NCI-H2029 (cell line): ENCODE measurements around the gene ARID5B.

Experiments used
- DNase-seq: peaks from one replicate; lab custom pipeline; 2025; lab: John Stamatoyannopoulos, UW

Gene ARID5B

DNA sequence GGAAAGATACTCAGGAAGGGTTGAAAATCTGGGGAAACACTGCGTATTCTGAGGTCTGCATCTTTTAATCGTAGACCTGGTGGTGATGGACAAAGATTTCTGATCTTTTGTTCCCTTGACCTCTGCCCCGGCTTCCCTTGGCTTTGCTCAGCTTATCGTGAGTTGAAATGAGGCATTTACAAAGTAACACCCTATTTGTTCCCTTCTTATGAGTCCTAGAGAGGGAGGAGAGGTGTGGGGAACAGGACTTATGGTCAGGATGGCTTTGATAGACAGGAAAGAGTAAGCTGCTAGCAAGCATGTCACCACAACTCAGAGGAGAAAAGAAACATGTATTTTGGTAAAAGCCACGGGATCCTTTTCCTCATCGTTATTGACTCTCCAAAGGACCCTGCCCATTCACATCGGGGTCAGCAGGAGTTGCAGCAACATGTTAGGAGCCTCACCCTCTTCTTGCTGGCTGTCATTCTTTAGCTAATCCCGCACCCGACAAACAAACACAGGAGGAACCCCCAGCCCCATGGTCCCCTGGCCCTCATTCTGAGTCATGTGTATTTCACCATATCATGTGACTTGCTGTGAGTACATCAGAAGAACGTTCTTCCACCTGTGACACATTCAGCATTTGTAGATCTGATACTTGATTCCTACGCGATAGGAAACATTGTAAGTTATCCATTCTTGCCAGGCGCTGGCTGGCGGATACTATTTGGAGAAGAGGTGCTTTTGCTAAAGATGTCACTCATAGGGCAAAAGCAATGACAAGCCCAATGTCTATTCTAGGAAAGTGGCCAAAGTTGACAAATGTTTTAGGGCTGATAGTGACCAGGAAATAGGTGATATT is 197.0 kb downstream of the ARID5B start:
- peak; percentile 0 for DNase-seq

DNA sequence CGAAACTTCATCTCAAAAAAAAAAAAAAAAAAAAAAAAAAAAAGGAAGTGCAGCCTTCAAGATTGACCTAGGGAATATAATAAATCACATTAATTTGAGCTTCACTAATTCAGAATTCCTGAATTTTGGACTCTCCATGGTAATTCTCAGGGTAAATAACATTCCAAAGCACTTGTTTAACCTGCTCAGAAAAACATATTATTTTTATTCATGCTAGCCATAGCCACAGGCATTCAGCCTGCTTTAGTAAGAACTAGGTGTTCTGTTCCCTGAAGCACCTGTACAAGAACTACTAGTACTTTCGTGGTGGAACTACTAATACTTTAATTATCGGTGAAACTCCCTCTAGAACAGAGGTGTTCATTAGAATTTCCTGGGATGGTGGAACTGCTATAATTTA is 197.8 kb downstream of the ARID5B start:
- no peak for DNase-seq

DNA sequence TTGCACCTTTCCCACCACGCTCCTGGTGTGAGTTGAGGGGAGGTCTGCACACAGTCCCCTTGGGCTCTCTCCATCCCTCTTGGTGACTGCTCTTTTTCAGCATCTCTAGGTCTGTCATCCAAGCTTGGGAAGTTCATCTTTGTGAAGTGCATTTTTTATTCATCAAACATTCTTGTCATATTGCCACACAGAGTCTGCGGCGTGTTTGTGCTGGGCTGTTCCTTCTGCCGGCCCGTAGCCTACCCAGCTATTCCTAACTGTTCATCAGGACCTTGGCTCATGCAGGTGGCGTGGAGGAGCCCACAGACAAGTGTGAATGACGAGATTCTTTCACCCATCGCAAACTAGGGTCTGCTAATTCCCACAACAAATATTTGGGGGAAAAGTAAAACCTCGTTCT is 202.4 kb downstream of the ARID5B start:
- no peak for DNase-seq

DNA sequence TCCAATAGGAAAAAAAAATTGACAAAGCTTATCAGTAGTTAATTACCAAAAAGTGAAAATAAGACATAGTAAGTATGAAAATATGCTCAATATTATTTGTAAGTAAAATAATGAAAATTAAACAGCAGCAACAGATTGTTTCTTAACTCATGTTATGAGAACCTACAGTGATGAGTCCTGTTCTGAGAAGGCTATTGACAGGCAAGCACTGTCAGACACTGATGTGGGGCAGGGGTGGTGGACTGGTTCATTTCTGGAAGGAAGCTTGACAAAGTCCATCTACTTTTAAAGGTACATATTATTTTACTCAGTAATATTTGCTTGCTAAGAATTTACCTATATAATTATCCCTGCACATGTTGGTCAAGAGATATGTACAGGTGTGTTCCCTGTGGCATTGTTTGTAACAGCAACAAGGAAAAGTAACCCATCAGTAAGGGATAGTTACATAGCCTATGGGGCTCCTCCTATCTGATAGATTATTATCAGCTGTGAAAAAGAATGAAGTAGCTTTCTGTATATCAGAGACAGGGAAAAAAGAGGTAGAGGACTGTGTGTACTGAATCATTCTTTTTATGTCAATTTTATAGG is 205.5 kb downstream of the ARID5B start:
- no peak for DNase-seq

DNA sequence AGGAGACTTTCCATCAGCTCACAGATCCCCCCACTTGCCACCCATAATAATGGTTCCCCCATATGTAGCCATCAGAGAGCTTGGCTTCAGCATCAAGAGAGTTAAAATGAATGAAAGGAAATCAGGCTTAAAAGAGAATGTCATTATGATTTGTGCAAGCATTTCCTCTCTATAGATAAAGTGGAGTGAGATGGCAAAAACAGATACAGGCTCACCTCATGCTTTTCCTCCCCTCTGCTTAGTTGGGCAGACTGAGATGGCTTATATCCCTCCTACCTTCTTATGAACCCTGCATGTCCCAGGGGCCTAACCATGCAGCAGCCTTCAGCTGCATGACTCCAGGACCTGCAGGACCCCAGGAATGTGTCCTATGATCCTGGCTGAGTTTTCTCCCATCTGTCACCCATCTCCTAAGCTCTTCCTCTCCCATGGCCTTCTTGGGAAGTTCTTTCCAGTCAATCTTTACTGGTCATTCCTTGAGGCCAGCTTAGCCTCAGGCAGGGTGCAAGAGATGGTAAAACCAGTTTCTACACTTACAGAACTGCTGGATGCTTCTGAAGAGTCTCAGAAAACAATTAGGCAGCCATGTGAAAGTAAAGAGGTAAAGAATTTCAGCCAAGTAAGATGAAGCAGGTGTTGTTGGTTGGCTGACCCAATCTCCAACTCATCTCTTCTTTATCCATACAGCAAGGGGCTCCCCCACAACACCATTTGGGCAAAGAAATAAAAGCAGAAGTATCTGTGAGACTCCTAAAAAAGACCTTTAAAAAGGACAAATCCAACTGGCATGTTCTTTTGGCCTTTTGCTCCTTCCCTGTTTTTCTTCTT is 207.5 kb downstream of the ARID5B start:
- DNase-seq: no peak

DNA sequence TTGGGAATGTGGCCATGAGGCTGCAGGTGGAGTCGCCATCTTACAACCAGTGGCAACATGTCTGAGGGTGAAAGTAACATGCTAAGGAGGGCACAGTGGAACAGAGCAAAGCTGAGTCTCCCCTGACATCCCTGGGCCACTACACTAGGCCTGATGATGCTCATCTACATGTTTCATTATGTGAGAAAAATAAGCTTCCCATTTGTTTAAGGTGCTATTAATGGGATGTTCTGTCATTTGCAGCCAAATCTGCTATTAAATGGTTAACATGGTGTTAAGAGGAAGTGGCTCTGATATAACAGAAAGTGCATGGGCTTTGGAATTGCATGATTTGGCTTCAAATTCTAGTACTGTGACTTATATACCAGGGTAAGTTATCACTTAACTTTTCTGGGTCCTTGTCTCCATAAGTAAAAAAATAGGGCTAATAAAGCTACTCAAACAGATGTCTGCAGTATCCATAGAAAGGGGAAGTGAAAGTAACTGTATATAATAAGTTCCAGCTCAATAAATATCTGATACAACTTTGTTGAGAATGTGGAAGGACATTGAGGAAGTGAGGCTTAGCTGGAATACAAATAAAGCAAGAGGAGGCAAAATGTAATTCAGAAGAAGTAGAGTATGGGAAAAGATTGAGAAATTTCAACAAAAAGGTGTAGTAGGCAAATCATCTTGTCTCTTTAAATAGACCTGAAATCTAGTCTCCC is 208.2 kb downstream of the ARID5B start:
- no peak for DNase-seq

DNA sequence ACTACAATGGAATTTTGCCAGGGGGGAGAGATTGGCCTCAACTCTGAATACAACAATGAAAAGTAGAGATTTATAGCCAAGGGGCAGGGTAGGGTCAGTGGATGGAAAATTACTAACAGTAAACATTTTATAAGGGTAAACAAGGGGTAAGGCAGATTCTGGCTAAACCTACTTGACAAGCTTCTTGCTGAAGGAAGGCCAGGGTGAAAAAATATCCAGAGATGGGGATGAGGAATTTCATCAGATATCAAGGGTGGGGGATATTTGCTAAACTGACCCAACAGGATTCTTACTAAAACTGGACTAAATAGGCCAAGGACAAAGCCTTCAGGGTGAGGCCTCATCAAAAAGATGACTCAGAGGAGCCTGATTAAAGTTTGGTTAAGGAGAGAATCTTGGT is 210.8 kb downstream of the ARID5B start:
- no peak for DNase-seq

DNA sequence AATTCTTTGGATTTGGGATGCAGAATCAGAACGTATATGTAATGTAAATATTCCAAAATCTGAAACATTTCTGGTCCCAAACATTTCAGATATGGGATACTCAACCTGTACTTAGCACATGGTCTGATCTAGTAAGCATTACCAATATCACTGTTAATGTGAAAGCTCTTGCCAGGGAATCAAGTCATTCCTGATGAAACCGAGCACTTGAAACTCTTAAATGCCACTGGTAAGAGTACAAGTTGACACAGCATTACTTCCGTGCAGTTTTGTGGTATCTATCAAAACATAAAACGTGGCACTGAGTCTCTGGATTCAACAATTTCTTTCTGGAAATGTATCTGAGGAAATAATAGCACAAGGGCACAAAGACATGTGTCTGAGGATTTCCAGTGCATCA is 211.5 kb downstream of the ARID5B start:
- no peak for DNase-seq

DNA sequence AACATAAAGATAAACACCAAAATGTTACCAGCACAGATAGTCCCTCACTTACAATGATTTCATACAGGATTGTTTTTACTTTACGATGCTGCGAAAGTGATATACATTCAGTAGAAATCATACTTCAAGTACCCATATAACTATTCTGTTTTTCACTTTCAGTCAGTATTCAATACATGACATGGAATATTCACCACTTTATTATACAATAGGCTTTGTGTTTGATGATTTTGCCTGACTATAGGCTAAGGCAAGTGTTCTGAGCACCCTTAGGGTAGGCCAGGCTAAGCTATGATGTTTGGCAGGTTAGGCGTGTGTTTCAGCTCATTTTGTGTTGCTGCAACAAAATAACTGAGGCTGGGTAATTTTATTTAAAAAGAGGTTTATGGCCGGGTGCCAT is 212.2 kb downstream of the ARID5B start:
- DNase-seq: no peak

DNA sequence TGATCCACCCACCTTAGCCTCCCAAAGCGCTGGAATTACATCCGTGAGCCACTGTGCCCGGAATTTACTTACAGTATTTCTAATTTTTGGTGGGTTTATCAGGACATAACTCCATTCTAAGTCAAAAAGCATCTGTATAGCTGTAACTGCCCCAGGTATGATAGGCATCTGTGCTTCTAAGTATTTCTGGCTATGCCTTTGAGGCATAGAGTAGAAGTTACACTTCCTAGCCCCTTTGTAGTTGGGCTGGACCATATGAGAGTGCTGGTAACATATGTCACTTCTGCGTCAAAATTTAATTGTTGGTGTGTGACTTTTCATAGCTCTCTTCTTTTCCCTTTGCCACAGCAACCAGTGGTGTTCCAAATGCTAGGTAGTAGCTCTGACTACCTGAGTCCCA is 213.8 kb downstream of the ARID5B start:
- DNase-seq: no peak

DNA sequence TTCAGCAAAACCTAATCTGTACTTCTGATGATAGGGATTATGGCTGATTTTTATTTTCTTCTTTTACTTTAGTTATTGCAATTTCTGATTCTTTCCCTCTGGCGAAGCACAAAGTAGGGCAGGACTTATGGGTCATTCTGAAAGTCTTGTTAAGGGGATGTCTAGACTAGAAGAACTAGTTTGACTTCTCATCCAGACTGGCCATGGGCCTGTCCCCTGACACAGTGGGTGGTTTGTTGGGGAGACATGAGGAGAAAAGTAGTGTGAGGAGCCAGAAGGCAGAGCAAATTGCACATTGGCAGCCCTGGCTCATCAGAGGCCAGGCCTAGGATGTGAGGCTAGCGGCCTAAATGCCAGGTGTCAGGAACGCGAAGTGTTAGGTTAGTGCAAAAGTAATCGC is 214.3 kb downstream of the ARID5B start:
- no peak for DNase-seq

DNA sequence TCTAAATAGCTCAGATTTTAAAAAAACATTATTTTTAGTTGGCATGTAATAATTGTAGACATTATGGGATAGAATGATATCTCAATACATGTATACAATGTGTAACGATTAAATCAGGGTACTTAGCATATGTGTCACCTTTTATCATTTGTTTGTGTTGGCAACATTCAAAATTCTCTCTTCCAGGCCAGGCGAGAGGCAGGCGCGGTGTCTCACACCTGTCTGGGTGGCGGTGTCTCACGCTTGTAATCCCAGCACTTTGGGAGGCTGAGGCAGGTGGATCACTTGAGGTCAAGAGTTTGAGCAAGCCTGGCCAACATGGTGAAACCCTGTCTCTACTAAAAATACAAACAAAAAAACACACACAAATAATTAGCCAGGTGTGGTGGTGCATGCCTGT is 215.4 kb downstream of the ARID5B start:
- DNase-seq: peak; percentile 70

DNA sequence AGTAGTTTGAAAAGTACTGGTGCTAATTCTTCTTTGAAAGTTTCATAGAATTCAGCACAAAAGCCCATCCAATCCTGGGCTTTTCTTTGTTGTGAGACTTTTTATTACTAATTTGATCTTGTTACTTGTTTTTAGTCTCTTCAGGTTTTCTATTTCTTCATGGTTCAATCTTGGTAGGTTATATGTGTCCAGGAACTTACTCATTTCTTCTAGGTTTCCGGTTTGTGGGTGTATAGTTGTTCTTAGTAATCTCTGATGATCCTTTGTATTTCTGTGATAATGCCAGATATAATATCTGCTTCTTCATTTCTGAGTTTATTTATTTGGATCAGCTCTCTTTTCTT is 219.7 kb downstream of the ARID5B start:
- DNase-seq: no peak

DNA sequence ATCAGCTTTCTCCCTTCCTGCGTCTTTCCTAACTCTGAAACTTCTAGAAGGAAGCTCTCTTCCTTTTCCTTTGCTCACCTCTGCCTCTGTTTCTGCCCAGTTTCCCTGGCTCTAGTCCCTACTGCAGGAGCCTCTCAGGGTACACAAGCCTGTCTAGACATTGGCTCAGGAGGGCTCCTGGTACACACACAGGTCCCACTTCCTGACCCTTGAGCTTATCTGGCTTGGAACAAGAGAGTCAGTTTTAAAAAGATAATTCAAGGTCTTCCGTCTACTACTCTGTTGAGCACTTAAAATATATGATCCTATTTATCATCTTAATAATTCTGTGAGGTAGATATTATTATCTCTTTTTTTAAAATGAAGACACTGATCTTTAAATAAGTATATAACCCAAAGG is 226.5 kb downstream of the ARID5B start:
- DNase-seq: no peak

DNA sequence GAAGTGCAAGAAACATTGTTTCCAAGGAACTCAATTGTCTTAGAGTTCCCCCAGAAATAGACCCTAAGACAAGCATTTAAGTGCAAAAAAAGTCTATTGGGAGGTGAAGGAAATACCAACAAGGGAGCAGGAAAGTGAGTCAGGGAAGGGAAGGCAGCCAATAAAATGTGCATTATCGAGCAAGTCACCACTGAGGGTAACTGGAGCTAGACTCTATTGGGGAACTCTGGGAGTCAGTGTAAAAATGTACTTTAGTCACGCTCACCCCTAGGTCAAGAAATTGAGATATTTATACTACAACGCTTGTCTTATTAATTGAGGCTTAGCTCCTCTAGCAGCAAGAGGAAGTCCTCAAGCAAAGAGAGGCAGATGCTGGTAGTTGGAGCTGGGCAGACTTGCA is 229.4 kb downstream of the ARID5B start:
- DNase-seq: no peak

DNA sequence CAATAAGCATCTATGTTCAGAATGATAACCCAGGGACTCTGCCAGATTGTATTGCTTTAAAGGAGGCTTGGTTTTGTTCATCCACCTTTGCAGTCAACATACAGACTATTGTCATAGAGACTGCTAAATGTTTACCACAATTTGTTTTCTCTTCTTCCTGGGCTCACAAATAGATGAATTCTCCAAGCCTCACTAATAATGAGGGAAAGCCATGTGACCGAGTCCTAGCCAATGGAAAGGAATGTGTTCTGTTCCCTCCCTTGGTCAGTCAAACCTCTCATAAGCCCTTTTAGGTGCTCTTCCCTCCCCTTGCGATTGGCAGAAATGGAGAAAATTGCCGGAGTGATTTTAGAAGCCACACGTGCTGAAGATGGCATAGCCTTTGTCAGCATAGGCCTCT is 230.2 kb downstream of the ARID5B start:
- DNase-seq: no peak

DNA sequence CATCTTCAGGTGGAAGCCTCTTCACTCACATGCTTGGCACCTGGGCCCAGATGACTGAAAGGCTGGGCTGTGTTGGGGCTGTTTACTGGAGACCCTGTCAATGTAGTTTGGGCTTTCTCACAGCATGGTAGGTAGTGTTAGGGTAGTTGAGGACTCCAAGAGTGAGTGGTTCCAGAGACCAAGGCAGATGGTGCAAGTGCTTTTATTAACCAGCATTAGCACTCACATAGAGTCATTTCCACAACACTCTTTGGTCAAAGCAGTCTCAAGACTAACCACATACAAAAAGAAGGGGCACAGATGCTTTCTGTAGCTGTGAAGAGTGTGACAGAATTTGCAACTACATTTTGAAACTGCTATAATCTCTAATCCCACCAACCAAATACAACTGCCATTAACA is 232.1 kb downstream of the ARID5B start:
- DNase-seq: no peak

DNA sequence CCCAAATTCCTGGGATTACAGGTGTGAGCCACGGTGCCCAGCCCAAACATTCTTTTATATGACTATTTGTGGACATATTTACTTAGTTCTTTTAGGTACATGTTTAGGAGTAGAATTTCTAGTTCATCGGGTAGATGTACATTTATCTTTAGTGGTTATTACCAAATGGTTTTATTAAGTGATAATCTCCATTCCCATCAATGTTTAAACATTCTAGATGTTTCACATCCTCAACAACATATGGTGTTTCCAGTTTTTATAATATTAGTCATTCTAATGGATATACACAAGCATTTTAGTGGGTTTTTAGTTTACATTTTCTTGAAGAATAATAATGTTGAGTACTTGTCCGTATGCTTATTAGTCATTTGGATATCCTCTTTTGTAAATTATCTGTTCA is 235.4 kb downstream of the ARID5B start:
- DNase-seq: no peak
